Activated CD8-positive, alpha-beta memory T cell treated with anti-CD3 and anti-CD28 coated beads, Interleukin-2, amount 50 U/mL, for 4 hours (primary cell): Measurements from ENCODE around the gene E4F1.
"Not testable (repeated sequence)": the region's sequence is repeated elsewhere in the genome, so short reads cannot be mapped to it uniquely, and the experiment has no call there.

ENCODE experiments used
- DNase-seq: peaks from one replicate; pipeline ENCODE4 v3.0.0-alpha.2; 2020

The E4F1 gene

DNA sequence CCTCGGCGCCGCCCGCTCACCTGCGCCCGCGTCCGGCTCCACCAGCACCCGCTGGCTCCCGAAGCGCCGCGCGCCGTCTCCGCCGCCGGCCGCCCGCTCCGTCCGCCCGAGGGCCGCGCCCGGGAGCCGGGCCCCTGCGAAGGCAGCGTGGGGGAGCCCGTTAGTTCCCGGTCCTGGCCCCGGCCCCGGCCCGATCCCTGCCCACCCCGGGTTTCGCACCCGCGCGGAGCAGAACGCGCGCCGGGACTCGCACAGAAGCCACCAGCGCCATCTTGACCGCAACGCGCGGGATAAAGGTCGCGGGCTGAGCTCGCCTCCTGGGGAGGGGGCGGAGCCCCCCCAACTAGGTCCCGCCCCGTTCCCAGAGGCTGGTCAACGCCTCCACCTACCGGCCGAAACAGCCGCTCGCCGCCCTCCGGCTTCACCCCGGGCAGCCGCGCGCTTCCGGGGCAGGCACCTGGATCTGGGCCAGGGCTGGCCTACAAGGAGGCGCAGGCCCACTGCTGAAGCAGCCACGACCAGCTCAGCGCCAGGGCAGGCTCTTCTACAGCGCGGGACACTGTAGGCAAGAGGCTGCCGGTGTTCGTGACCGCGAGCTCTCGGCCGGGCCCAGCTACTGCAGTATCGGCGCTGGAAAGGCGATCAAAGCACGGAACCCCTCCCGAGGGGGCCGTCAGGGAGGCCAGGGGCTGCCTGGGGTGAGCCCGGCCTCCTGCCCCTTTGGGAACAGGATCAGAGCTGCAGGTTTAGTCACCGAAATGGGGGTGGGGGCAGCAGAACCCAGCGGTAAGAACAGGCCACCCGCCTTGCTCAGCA lies 28.1 kb downstream of the E4F1 start, which contains the start of gene ECI1:
TSS of gene ECI1 (minus strand) at position 292 of the 816 bp plus-strand sequence. CDS start at position 271, 21 bp downstream.
- peak; percentile 77 for DNase-seq

GRCh38 chr16:2252806-2253148 lies 29.4 kb downstream of the E4F1 start:
- DNase-seq: no peak

DNA sequence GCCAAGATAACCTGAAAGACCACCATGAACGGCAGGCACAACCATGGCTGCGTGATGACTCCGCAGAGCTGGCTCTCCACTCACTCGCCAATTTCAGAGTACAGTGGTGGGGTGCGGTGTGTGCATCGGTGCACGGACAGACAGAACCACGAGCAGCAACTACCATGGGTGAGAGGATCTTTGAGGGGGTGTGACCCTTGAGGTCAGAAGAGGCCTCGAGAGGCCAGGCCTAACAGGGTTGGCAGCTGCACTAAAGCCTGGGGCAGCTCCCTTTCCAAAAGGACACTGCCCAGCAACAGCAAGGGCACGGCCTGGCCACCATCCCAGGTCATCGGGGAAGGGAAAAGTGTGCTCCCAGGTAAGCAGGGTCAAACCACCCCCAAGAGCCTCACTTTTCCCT lies 29.9 kb downstream of the E4F1 start:
- DNase-seq: no peak

GRCh38 chr16:2256531-2257140 lies 33.2 kb downstream of the E4F1 start:
- no peak for DNase-seq

DNA sequence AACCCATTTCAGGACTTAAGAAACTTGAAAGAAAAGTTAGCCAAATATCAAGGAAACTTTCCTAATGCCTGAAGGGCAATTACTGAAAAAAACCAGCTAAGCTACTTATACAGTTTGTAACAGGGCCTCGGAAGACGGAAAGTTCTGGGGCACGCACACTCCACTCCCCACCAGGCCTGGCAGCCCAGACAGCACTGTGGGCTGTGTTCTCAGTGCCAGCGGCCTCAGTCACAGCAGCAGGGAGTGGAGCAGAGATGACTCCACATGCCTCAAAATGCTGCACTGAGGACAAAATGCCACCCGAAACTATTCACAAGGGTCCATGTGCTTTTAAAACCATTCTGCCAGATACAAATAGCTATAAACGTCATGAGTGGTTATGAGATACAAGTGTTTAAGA lies 34.3 kb downstream of the E4F1 start:
- no peak for DNase-seq

DNA sequence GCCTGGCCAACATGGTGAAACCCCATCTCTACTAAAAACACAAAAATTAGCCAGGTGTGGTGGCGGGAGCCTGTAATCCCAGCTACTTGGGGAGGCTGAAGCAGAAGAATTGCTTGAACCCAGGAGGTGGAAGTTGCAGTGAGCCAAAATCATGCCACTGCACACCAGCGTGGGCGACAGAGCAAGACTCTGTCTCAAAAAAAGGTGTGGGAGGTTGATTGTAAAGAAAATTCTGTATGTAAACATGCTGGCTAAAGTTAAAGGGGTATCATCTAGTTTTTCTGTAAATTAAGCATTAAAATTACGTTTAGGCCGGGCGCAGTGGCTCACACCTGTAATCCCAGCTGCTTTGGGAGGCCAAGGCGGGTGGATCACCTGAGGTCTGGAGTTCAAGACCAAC lies 35.1 kb downstream of the E4F1 start:
- not testable (repeated sequence) for DNase-seq

- no peak for DNase-seq
Observed at GRCh38 chr16:2260250-2260649, 36.9 kb downstream of the E4F1 start.

DNA sequence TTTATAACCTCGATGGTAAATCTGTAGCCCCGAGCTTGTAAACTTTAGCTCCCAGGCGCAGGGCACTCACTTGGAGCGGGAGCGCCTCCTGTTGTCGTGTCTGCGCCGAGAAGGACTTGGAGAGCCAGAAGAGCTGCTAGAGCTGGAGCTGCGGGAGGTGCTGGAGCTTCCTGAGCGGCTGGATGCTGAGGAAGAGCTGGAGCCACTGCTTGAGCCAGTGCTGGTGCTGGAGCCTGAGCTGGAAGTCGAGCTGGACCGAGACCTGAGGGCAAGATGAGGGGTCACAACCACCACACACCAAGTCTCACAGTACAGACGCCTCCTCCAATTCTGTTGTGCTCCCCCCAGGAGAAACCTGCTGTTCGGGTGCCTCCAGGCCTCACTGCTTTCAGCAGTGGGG lies 39.6 kb downstream of the E4F1 start:
- DNase-seq: not testable (repeated sequence)

DNA sequence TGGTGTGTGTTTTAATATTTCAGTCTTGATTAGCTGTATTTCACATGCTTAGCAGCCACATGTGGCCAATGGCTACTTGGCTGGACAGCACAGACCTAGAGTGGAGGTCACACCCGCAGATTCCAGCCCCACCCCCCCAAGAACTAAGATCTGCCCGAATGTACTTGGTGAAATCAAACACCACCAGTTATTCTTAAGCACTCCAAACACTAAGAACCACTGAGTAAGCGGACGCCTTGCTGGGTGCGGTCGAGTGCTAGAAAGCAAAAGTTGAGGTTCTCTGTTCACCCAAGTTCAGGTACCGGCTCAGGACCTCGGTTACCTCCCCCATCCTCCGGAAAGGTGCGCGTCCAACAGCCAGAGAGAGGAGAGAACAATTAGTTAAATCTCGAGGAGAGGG lies 43.5 kb downstream of the E4F1 start:
- not testable (repeated sequence) for DNase-seq

DNA sequence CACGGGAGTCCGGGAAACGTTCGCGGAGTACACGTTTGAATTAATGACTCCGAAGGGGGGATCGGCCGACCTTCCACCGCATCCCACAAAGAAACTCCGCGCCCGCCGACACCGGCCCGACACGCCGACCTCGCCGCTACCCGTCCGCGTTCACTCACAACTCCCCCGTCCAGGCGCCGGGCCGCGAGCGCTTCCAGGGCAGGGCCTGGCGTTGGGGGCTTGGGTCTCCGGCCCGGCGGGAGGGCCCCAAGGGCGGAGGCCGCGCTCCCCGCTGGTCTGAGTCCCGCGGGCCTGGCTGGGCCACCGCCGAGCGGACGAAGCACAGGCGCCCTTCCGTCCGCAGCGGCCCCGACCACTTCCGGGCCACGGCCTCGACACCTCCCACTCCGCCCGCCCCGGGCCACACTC lies 44.1 kb downstream of the E4F1 start:
- DNase-seq: not testable (repeated sequence)

DNA sequence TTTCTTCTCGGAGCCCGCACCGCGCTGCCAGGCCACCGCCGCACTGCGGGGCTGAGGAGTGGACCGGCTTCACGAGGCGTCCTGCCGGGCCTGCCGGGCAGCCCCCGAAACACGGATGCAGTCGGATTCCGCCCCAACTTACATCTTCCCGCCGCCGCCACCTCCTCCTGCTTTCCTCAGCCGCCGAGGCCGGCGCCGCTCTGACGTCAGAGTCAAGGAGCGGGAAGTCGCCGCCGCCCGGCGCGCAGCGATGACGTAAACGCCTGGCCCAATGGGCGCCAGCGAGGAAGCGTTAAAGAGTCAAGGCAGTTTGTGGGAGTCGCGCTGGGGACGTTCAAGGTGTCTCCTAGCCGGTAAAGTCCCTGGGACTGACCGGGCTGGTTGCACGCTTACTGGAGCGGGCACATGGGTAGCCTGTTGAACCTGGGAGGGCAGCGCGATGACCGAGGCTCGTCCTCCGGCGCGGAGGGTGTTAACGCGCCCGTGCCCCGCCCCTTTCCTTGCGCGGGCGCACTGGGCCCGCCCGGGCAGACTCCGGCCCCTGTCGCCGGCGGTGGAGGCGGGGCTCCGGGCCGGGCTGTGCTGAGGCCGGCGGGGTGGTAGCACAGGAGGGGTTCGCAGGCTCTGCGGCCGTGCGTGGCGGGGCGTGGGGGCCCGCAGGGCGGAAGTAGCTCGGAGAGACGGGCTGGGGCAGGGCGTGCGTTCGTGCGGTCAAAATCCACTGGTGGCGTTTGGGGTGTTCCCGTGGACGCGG lies 44.7 kb downstream of the E4F1 start, which contains the start of gene RNPS1:
TSS of gene RNPS1 (minus strand) at position 214 of the 754 bp plus-strand sequence. CDS start 3,483 bp downstream, outside the sequence.
- DNase-seq: peak; percentile 98

DNA sequence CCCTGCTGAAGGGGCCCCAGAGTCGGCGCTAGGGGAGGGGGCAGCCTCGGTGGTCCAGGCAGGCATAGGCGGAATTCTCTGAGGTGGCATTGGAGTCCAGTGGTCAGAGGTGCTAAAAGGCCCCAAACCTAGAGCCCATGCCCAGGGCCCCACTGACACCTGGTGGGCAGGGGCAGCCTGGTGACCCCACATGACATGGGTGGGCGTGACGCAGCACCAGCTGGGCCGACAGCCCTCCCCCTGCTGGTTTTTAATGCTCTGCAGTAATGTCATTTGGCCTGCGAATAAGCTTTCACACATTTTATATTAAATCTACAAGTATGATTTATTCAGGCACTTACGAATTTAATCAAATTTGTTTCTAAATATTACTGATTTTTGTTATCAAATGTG lies 46.7 kb downstream of the E4F1 start:
- DNase-seq: no peak

- no peak for DNase-seq
Observed at GRCh38 chr16:2270588-2271470, 47.4 kb downstream of the E4F1 start.

- no peak for DNase-seq
Observed at GRCh38 chr16:2271848-2272461, 48.6 kb downstream of the E4F1 start.

DNA sequence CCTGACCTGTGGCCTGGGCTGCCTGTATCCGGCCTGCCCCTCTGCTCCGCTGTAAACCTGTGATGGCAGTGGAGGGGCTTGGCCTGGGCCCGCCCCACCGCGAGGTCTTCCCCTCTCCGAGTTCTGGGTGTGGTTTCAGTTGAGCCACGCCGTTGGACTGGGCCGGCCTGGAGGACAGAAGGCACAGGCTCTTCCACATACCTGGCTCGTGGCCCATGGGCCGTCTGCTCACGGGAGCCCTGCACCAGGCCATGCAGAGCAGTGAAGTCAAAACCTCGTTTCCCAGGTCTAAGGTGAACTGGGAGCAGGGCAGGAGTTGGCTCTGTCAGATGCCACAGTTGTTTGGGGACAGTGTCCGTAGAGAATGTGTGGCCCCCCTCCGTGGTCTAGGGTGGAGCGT lies 50.1 kb downstream of the E4F1 start:
- no peak for DNase-seq

GRCh38 chr16:2273931-2274330 lies 50.5 kb downstream of the E4F1 start:
- DNase-seq: no peak

GRCh38 chr16:2275476-2276367 lies 52.3 kb downstream of the E4F1 start:
- DNase-seq: no peak

- no peak for DNase-seq
Observed at GRCh38 chr16:2276368-2277195, 53.2 kb downstream of the E4F1 start.

- no peak for DNase-seq
Observed at GRCh38 chr16:2277466-2278271, 54.3 kb downstream of the E4F1 start.
